A549 (cell line): ENCODE data around the gene PLPP3. TPM values are rescaled to one million over a fixed set of nuclear protein-coding genes. Genes with fewer than 3 reads are reported as not detected.

ENCODE experiments used
- ATAC-seq, 2 experiments: fragments of 200-7000 bp in 1 of 2; fragments of >200 bp in 1 of 2; cut with Nextera tagmentation in 1 of 2; cut with Tn5 transposase in 1 of 2; 3 replicates each; pipeline versions ENCODE4 v1.8.0 to v1.9.1; 2018 to 2020; ENCODE audit warnings: mild to moderate bottlenecking in 1 of 2, moderate library complexity in 1 of 2
- CTCF ChIA-PET: fragments of 300-600 bp; sonication (Branson Sonifier 250); formaldehyde crosslinking; extraction: SDS; loops from one replicate; lab custom pipeline; 2021; ENCODE audit warnings: antibody characterized with exemption, inconsistent platforms; lab: Yijun Ruan, JAX
- POLR2A ChIA-PET: fragments of 350-600 bp; formaldehyde crosslinking; extraction: SDS; loops from one replicate; lab custom pipeline; 2021; ENCODE audit warnings: antibody characterized with exemption, inconsistent platforms; lab: Yijun Ruan, JAX
- DNase-seq, 2 experiments: peaks; one replicate each; pipeline versions ENCODE4 v3.0.0 to v3.0.0-alpha.2; 2011 to 2016; ENCODE audit warnings: low read depth in 1 of 2, low spot score in 1 of 2
- FAIRE-seq: peaks from 2 replicates; lab custom pipeline; 2011; peaks lifted over from hg19 to GRCh38; lab: Jason Lieb, UNC
- H3K27ac ChIP-seq, 2 experiments: fragments of >200 bp; sonication (Bioruptor Twin); formaldehyde crosslinking; 3 replicates each; pipeline ENCODE4 v1.5.1; 2016 to 2017
- H3K4me1 ChIP-seq: fragments of >200 bp; sonication (Bioruptor Twin); formaldehyde crosslinking; 3 replicates; pipeline ENCODE4 v1.6.1; 2016
- H3K4me2 ChIP-seq: fragments of >200 bp; sonication (Bioruptor Twin); formaldehyde crosslinking; 3 replicates; pipeline ENCODE4 v1.6.1; 2016
- H3K4me3 ChIP-seq: fragments of >200 bp; sonication (Bioruptor Twin); formaldehyde crosslinking; 3 replicates; pipeline ENCODE4 v1.5.1; 2016
- H3K9me3 ChIP-seq: fragments of >200 bp; sonication (Bioruptor Twin); formaldehyde crosslinking; 3 replicates; pipeline ENCODE4 v1.6.1; 2016
- BHLHE40 ChIP-seq: IDR thresholded peaks from 2 replicates; pipeline ENCODE4 v1.6.1; 2012; ENCODE audit warnings: low read depth, low read length, inconsistent platforms
- CHD4 ChIP-seq: fragments of 200-600 bp; sonication (generic); IDR thresholded peaks from 2 replicates; pipeline ENCODE4 v1.6.1; 2016; ENCODE audit warnings: antibody characterized with exemption, mild to moderate bottlenecking, borderline replicate concordance
- EP300 ChIP-seq, 2 experiments: fragments of >200 bp; sonication (Bioruptor Twin); formaldehyde crosslinking; IDR thresholded peaks; 2 replicates in 1 of 2; 3 replicates in 1 of 2; pipeline ENCODE4 v1.6.1; 2016 to 2017
- GATA3 ChIP-seq: IDR thresholded peaks from 2 replicates; pipeline ENCODE4 v1.6.1; 2012; ENCODE audit warnings: borderline replicate concordance
- HDAC2 ChIP-seq: fragments of 200-600 bp; sonication (generic); IDR thresholded peaks from 2 replicates; pipeline ENCODE4 v1.6.1; 2016
- HOXA7 ChIP-seq: fragments of 250-450 bp; sonication (Bioruptor Pico); IDR thresholded peaks from 2 replicates; pipeline ENCODE4 v1.5.0; 2020; ENCODE audit warnings: mild to moderate bottlenecking, moderate library complexity
- HOXB13 ChIP-seq: fragments of 250-450 bp; sonication (Bioruptor Pico); IDR thresholded peaks from 2 replicates; pipeline ENCODE4 v1.5.0; 2020; ENCODE audit warnings: low read depth, mild to moderate bottlenecking, moderate library complexity
- JUN ChIP-seq, 2 experiments: fragments of >200 bp; sonication (Bioruptor Twin); formaldehyde crosslinking; IDR thresholded peaks; 2 replicates in 1 of 2; 3 replicates in 1 of 2; pipeline ENCODE4 v1.6.1; 2016 to 2017
- JUNB ChIP-seq: fragments of >200 bp; sonication (Bioruptor Twin); formaldehyde crosslinking; IDR thresholded peaks from 2 replicates; pipeline ENCODE4 v1.6.1; 2016
- MYC ChIP-seq: IDR thresholded peaks from 2 replicates; pipeline ENCODE4 v1.6.1; 2012; ENCODE audit warnings: mild to moderate bottlenecking, inconsistent platforms, low read length, improper control_type of control experiment, borderline replicate concordance
- NFE2L2 ChIP-seq: fragments of 150-350 bp; conservative IDR thresholded peaks from 2 replicates; pipeline ENCODE4 v1.6.1; 2014; ENCODE audit warnings: low read length
- NPAS2 ChIP-seq: fragments of 250-450 bp; sonication (Bioruptor Pico); IDR thresholded peaks from 2 replicates; pipeline ENCODE4 v1.8.0; 2022; ENCODE audit warnings: mild to moderate bottlenecking, moderate library complexity, borderline replicate concordance
- PHF8 ChIP-seq: fragments of 200-600 bp; sonication (generic); IDR thresholded peaks from 2 replicates; pipeline ENCODE4 v1.6.1; 2016; ENCODE audit warnings: low read depth, mild to moderate bottlenecking, antibody characterized with exemption, moderate library complexity, borderline replicate concordance
- POLR2AphosphoS2 ChIP-seq: conservative IDR thresholded peaks from 2 replicates; pipeline ENCODE4 v1.6.1; 2012; ENCODE audit warnings: low read length, improper control_type of control experiment, inconsistent platforms
- RAD21 ChIP-seq, 2 experiments: fragments of >200 bp in 1 of 2; sonication (Bioruptor Twin) in 1 of 2; formaldehyde crosslinking in 1 of 2; IDR thresholded peaks in 1 of 2; conservative IDR thresholded peaks in 1 of 2; 2 replicates in 1 of 2; 3 replicates in 1 of 2; pipeline ENCODE4 v1.6.1; 2012 to 2018; ENCODE audit warnings: inconsistent platforms in 1 of 2
- RCOR1 ChIP-seq: fragments of 150-350 bp; IDR thresholded peaks from 2 replicates; pipeline ENCODE4 v1.6.1; 2014; ENCODE audit warnings: antibody characterized with exemption, low read length, low read depth
- SMC3 ChIP-seq: fragments of >200 bp; sonication (Bioruptor Twin); formaldehyde crosslinking; IDR thresholded peaks from 3 replicates; pipeline ENCODE4 v1.6.1; 2018; ENCODE audit warnings: inconsistent platforms
- TFCP2L1 ChIP-seq: fragments of 250-450 bp; sonication (Bioruptor Pico); IDR thresholded peaks from 2 replicates; pipeline ENCODE4 v1.5.0; 2021; ENCODE audit warnings: mild to moderate bottlenecking
- ZC3H11A ChIP-seq: fragments of 450-650 bp; IDR thresholded peaks from 2 replicates; pipeline ENCODE4 v1.6.1; 2014; ENCODE audit warnings: antibody characterized with exemption, mild to moderate bottlenecking
- ZNF302 ChIP-seq: fragments of 250-450 bp; sonication (Bioruptor Pico); IDR thresholded peaks from 2 replicates; pipeline ENCODE4 v1.9.0; 2021; ENCODE audit warnings: inconsistent platforms, mild to moderate bottlenecking, moderate library complexity
- WGBS: methylation state at CpG from one replicate; pipeline ENCODE4 v1.1.6; 2017; ENCODE audit errors: missing lambda C conversion rate; 5-methylcytosine and 5-hydroxymethylcytosine counted together
- polyA plus RNA-seq, 4 experiments: library from polyadenylated mRNA; depleted of rRNA in 3 of 4; stranded (reverse); fragments of >200 nt; fragmentation: RNase III in 1 of 4; extraction: RNeasy Plus Mini Kit Qiagen cat#74134 plus additional on column Dnase treatment in 1 of 4; gene quantifications; 2 replicates in 3 of 4; 3 replicates in 1 of 4; pipeline ENCODE4 v1.2.3, GENCODE V29; 2011 to 2017
- TF ChIP-seq, protein P1 (sequence below): fragments of 450-650 bp; IDR thresholded peaks from 2 replicates; pipeline ENCODE4 v1.6.1; 2014; ENCODE audit warnings: antibody characterized with exemption
- TF ChIP-seq, protein P2 (sequence below): fragments of 250-450 bp; sonication (Bioruptor Pico); IDR thresholded peaks from 2 replicates; pipeline ENCODE4 v1.5.0; 2020; ENCODE audit warnings: low read depth, mild to moderate bottlenecking, moderate library complexity
- TF ChIP-seq, protein P3 (sequence below): fragments of >200 bp; sonication (Bioruptor Twin); formaldehyde crosslinking; IDR thresholded peaks from 2 replicates; pipeline ENCODE4 v1.6.1; 2016
- TF ChIP-seq, protein P4 (sequence below): IDR thresholded peaks from 2 replicates; pipeline ENCODE4 v1.6.1; 2012; ENCODE audit warnings: low read depth, borderline replicate concordance

PLPP3 gene
- polyA plus RNA-seq, 2 of the 4 experiments (the other 2 are of a cell fraction): 23.6 to 25.6 TPM

DNA sequence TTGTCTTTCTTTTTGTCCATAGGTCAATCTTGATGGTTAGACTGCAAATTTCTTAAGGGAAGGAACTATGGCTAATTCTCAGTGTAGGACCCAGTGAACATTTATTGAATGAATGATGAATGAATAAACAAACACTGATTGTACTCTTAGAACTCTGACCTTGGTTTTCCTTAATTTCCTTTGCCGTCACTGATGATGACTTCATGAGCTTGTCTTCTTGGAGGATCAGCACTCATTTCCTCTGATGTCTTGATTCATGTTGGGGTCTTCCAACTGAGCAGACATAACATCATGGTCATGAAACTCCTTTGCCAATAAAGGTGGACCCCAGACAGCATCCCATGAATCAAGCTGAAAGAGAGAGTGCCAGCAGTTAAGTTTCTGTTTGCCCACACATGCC is 96.3 kb downstream of the PLPP3 start:
- no peak for DNase-seq
- CTCF ChIA-PET: interaction anchor here (0.6 kb wide), 1 partner anchor 16 kb away, joined by 3 read pairs; no protein-coding TSS in a partner anchor
- Histone ChIP-seq H3K27ac (no peak overlapping the region), H3K4me2 (no peak overlapping the region), H3K4me3 (no peak overlapping the region)
- no peak for ATAC-seq
- no peak for TF ChIP-seq POLR2AphosphoS2
- TF ChIP-seq HOXA7 (CRISPR knock-in tag): no peak
- no peak for TF ChIP-seq RCOR1
- TF ChIP-seq NFE2L2: no peak
- no peak for TF ChIP-seq GATA3
- no peak for TF ChIP-seq ZNF302 (CRISPR knock-in tag)
- TF ChIP-seq PHF8: no peak
- no peak for TF ChIP-seq NPAS2
- TF ChIP-seq TFCP2L1: no peak
- no peak for TF ChIP-seq BHLHE40
- TF ChIP-seq, protein P1, sequence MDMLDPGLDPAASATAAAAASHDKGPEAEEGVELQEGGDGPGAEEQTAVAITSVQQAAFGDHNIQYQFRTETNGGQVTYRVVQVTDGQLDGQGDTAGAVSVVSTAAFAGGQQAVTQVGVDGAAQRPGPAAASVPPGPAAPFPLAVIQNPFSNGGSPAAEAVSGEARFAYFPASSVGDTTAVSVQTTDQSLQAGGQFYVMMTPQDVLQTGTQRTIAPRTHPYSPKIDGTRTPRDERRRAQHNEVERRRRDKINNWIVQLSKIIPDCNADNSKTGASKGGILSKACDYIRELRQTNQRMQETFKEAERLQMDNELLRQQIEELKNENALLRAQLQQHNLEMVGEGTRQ: no peak
- TF ChIP-seq, protein P2, sequence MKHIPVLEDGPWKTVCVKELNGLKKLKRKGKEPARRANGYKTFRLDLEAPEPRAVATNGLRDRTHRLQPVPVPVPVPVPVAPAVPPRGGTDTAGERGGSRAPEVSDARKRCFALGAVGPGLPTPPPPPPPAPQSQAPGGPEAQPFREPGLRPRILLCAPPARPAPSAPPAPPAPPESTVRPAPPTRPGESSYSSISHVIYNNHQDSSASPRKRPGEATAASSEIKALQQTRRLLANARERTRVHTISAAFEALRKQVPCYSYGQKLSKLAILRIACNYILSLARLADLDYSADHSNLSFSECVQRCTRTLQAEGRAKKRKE: no peak
- TF ChIP-seq JUN (IDR thresholded peaks at IDR 0.05): no peak
- TF ChIP-seq CHD4: no peak
- TF ChIP-seq MYC: no peak
- no peak for TF ChIP-seq RAD21 (conservative IDR thresholded peaks at IDR 0.05 in 1 of 2, IDR thresholded peaks at IDR 0.05 in 1 of 2)
- TF ChIP-seq, all 56 proteins: peak for 0
- 94% methylated on average over 1 of the region's 1 CpG for WGBS
- H3K9me3 ChIP-seq: no peaks in the 10 kb centered on the region
- FAIRE-seq: no peak
- POLR2A ChIA-PET: no interaction called here
- H3K4me1 ChIP-seq: no peaks in the 10 kb centered on the region

DNA sequence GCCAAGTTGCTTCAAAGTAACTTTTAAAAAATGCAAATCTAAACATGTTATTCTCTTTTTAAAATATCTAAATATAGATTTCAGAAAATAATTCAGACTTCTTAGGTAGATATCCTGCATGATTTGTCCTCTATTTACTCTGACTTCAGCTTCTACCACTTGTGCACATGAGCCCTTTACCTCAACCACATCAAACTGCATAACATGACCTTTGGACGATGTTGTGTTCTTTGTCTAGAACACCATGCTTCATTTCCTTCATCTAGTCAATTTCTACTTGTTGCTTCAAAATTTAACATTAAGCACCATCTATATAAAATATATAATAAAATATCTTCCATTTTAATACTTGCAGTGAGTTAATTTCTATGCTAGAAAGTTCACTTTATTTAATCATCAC is 96.9 kb downstream of the PLPP3 start:
- Histone ChIP-seq H3K4me1 (no peaks in the 10 kb centered on the region), H3K4me3 (no peak overlapping the region), H3K9me3 (no peaks in the 10 kb centered on the region), H3K27ac (no peak overlapping the region), H3K4me2 (no peak overlapping the region)
- ChIA-PET CTCF (no interaction called here), POLR2A (no interaction called here)
- 94% methylated on average over 1 of the region's 1 CpG for WGBS
- DNase-seq (no peak), FAIRE-seq (no peak), ATAC-seq (no peak)
- no peak for TF ChIP-seq HOXB13 (CRISPR knock-in tag)
- no peak for TF ChIP-seq TFCP2L1
- TF ChIP-seq, protein P3, sequence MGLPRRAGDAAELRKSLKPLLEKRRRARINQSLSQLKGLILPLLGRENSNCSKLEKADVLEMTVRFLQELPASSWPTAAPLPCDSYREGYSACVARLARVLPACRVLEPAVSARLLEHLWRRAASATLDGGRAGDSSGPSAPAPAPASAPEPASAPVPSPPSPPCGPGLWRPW: no peak
- no peak for TF ChIP-seq HDAC2
- no peak for TF ChIP-seq SMC3

DNA sequence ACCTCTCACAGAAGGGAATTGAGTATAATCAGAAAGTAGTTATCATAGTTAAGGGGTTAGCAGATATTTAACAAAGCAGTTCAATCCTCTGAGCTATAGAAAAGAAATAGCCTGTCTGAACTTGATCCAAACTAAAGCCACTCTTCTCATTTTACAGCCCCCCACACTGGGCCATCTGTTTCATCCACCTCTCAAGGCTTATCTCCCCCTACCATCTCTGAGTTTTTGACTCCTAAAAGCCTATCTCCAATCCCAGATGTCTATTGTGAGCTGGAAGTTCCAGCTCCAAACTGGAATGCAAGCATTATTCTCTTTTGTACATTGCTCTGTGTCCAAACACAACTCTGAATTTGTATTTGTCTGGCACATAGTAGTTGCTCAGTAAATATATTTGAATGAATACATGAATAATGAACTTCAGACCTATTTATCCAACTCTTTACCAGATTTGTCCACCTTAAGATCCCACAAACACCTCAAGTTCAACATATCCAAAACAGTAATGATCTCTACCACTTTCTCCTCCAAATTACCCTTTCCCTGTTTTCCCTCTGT is 98.1 kb downstream of the PLPP3 start:
- no peak overlapping the region for H3K4me3 ChIP-seq
- FAIRE-seq (no peak), DNase-seq (no peak), ATAC-seq (no peak)
- POLR2A ChIA-PET: no interaction called here
- no peaks in the 10 kb centered on the region for H3K9me3 ChIP-seq
- no peak overlapping the region for H3K27ac ChIP-seq
- no peaks in the 10 kb centered on the region; the same call in 2 of the 3 replicates for H3K4me1 ChIP-seq
- CTCF ChIA-PET: interaction anchor here (0.6 kb wide), 1 partner anchor 250 kb away, joined by 3 read pairs; no protein-coding TSS in a partner anchor
- TF ChIP-seq ZNF302 (CRISPR knock-in tag) (no peak), EP300 (IDR thresholded peaks at IDR 0.05) (no peak), HDAC2 (no peak), MYC (no peak), ZC3H11A (no peak), JUNB (no peak), RCOR1 (no peak)
- TF ChIP-seq, protein P4, sequence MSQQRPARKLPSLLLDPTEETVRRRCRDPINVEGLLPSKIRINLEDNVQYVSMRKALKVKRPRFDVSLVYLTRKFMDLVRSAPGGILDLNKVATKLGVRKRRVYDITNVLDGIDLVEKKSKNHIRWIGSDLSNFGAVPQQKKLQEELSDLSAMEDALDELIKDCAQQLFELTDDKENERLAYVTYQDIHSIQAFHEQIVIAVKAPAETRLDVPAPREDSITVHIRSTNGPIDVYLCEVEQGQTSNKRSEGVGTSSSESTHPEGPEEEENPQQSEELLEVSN: no peak
- TF ChIP-seq, protein P2: no peak
- no peak overlapping the region for H3K4me2 ChIP-seq
